Lower leg skin (tissue), 4 donors: ENCODE data around the gene SPDL1. TPM values are rescaled to one million over a fixed set of nuclear protein-coding genes. Genes with fewer than 3 reads are reported as not detected.

Source experiments
- DNase-seq, 2 donors: peaks; one replicate each; pipeline ENCODE4 v3.0.0-alpha.2; 2019; ENCODE audit warnings: low spot score in 2 of 2
- H3K4me3 ChIP-seq: fragments of 200-600 bp; sonication (generic); 2 replicates; pipeline ENCODE4 v1.5.1; 2017; ENCODE audit warnings: mild to moderate bottlenecking, low read depth; ENCODE audit not compliant: poor library complexity, severe bottlenecking
- CTCF ChIP-seq, 3 donors: fragments of 450-650 bp; IDR thresholded peaks; one replicate each; pipeline ENCODE4 v1.5.1; 2016; ENCODE audit warnings: antibody characterized with exemption in 3 of 3, mild to moderate bottlenecking in 3 of 3, moderate library complexity in 2 of 3
- POLR2A ChIP-seq, 2 donors: fragments of 450-650 bp; IDR thresholded peaks; one replicate each; pipeline ENCODE4 v1.6.1; 2016 to 2017; ENCODE audit warnings: antibody characterized with exemption in 2 of 2, mild to moderate bottlenecking in 1 of 2, moderate library complexity in 1 of 2
- WGBS, 2 donors: methylation state at CpG; one replicate each; pipeline ENCODE4 v1.1.5; 2018; 5-methylcytosine and 5-hydroxymethylcytosine counted together
- intact Hi-C: fragments of 100-400 bp; cut with DNase I; formaldehyde crosslinking; loops from one replicate; pipeline ENCODE4 v1.15.0; 2023; ENCODE audit warnings: low total_unique reads
- total RNA-seq, 4 donors: library from RNA; depleted of rRNA; stranded (reverse); fragments of >200 nt; gene quantifications; one replicate each; pipeline ENCODE4 v1.1.0, GENCODE V29; 2016

SPDL1 gene
- total RNA-seq, 4 donors from 2014 or later = 3.2 to 12.4 (median 5.2) TPM

GRCh38 chr5:169549453-169550100 lies 34.0 kb upstream of the SPDL1 start:
- no peak for DNase-seq
- intact Hi-C loops = no loop called here
- no peak overlapping the region for H3K4me3 ChIP-seq
- no peak for TF ChIP-seq POLR2A (IDR thresholded peaks at IDR 0.05)
- TF ChIP-seq CTCF (IDR thresholded peaks at IDR 0.05) = no peak
- WGBS, 2 donors = 47 to 49% methylated on average over 1 of the region's 1 CpG

- no peak for TF ChIP-seq CTCF (IDR thresholded peaks at IDR 0.05)
- no peak for TF ChIP-seq POLR2A (IDR thresholded peaks at IDR 0.05)
- WGBS, 2 donors = 39 to 45% methylated on average over 4 of the region's 4 CpGs
- no peak overlapping the region for H3K4me3 ChIP-seq
- intact Hi-C loops = no loop called here
- DNase-seq = no peak
Observed at GRCh38 chr5:169550227-169550626, 33.3 kb upstream of the SPDL1 start.

GRCh38 chr5:169551146-169551545 lies 32.4 kb upstream of the SPDL1 start:
- intact Hi-C loops = no loop called here
- 68 to 80% methylated on average over 1 of the region's 1 CpG for WGBS, 2 donors

GRCh38 chr5:169551696-169552095 lies 31.9 kb upstream of the SPDL1 start:
- H3K4me3 ChIP-seq = no peak overlapping the region
- 51 to 61% methylated on average over 4 of the region's 4 CpGs for WGBS, 2 donors
- no peak for TF ChIP-seq POLR2A (IDR thresholded peaks at IDR 0.05)
- TF ChIP-seq CTCF (IDR thresholded peaks at IDR 0.05) = no peak
- intact Hi-C loops = no loop called here
- no peak for DNase-seq

More at GRCh38 chr5:169551146-169551545, 32.4 kb upstream of the SPDL1 start:
- DNase-seq = no peak
- TF ChIP-seq CTCF (IDR thresholded peaks at IDR 0.05) (no peak), POLR2A (IDR thresholded peaks at IDR 0.05) (no peak)
- no peak overlapping the region for H3K4me3 ChIP-seq

- no peak overlapping the region for H3K4me3 ChIP-seq
- intact Hi-C loops = no loop called here
- no peak for TF ChIP-seq POLR2A (IDR thresholded peaks at IDR 0.05)
- TF ChIP-seq CTCF (IDR thresholded peaks at IDR 0.05) = no peak
- no peak for DNase-seq
- 89 to 94% methylated on average over 1 of the region's 1 CpG for WGBS, 2 donors
Observed at GRCh38 chr5:169554251-169554650, 29.3 kb upstream of the SPDL1 start.

- DNase-seq = no peak
- WGBS, 2 donors = 84 to 87% methylated on average over 1 of the region's 1 CpG
- intact Hi-C loops = no loop called here
- no peak overlapping the region for H3K4me3 ChIP-seq
- TF ChIP-seq CTCF (IDR thresholded peaks at IDR 0.05) (no peak), POLR2A (IDR thresholded peaks at IDR 0.05) (no peak)
Observed at GRCh38 chr5:169557838-169558237, 25.7 kb upstream of the SPDL1 start.
